K562 (cell line): ENCODE measurements around the gene PIGN. TPM values are rescaled to one million over a fixed set of nuclear protein-coding genes. Genes with fewer than 3 reads are reported as not detected.

Experiments used
- ATAC-seq: fragments of 200-7000 bp; cut with Tn5 transposase; 3 replicates; pipeline ENCODE4 v1.9.1; 2020; ENCODE audit warnings: moderate library complexity
- BruUV-seq: library from RNA; stranded (reverse); fragments of 400-500 nt; replicated peaks from 2 replicates; lab custom pipeline; 2021; lab: Mats Ljungman, UMichigan
- CTCF ChIA-PET: fragments of 300-600 bp; formaldehyde crosslinking; extraction: SDS; loops from one replicate; lab custom pipeline; 2021; ENCODE audit warnings: low intra/inter-chr PET ratio; lab: Yijun Ruan, JAX
- POLR2A ChIA-PET: fragments of 300-600, 350-650 bp; sonication (Branson Sonifier 250); formaldehyde crosslinking; extraction: SDS; loops from one replicate; lab custom pipeline; 2021; ENCODE audit warnings: antibody characterized with exemption, inconsistent platforms; lab: Yijun Ruan, JAX
- DNase-seq, 4 experiments: peaks; one replicate each; pipeline versions ENCODE4 v3.0.0 to v3.0.0-alpha.2; 2011 to 2018; ENCODE audit warnings: low spot score in 3 of 4, mixed read lengths in 3 of 4; ENCODE audit errors: extremely low read depth in 1 of 4
- FAIRE-seq: peaks from 2 replicates; lab custom pipeline; 2011; peaks lifted over from hg19 to GRCh38; lab: Jason Lieb, UNC
- H2AFZ ChIP-seq: 2 replicates; pipeline ENCODE4 v1.6.0; 2011; ENCODE audit warnings: low read depth, low read length, control low read depth, inconsistent platforms
- H3K27ac ChIP-seq: fragments of 200-600 bp; 3 replicates; pipeline ENCODE4 v1.8.0; 2011; ENCODE audit warnings: low read depth, mild to moderate bottlenecking, control low read depth, inconsistent platforms, low read length, moderate library complexity, mixed read lengths; ENCODE audit errors: extremely low read depth
- H3K27me3 ChIP-seq, 2 experiments: fragments of 300-600 bp in 1 of 2; 2 replicates in 1 of 2; 3 replicates in 1 of 2; pipeline versions ENCODE4 v1.6.0 to v1.8.0; 2011; ENCODE audit warnings: inconsistent platforms in 2 of 2, low read length in 2 of 2, mild to moderate bottlenecking in 1 of 2, mixed read lengths in 1 of 2, moderate library complexity in 1 of 2; ENCODE audit not compliant: control insufficient read depth in 2 of 2, insufficient read depth in 2 of 2
- H3K36me3 ChIP-seq: fragments of 300-600 bp; 3 replicates; pipeline ENCODE4 v1.8.0; 2011; ENCODE audit warnings: mild to moderate bottlenecking, low read length, inconsistent platforms; ENCODE audit not compliant: control insufficient read depth, insufficient read depth
- H3K4me1 ChIP-seq, 2 experiments: fragments of 200-600 bp in 1 of 2; replicated peaks in 1 of 2; 2 replicates in 1 of 2; 3 replicates in 1 of 2; pipeline versions ENCODE4 v1.5.1 to v1.8.0; 2011; ENCODE audit warnings: inconsistent platforms in 2 of 2, low read length in 2 of 2, mild to moderate bottlenecking in 1 of 2, mixed read lengths in 1 of 2, moderate library complexity in 1 of 2; ENCODE audit not compliant: control insufficient read depth in 2 of 2, insufficient read depth in 2 of 2
- H3K4me2 ChIP-seq: 2 replicates; pipeline ENCODE4 v1.6.1; 2011; ENCODE audit warnings: low read length, control low read depth, inconsistent platforms, mixed read lengths; ENCODE audit not compliant: insufficient read depth
- H3K4me3 ChIP-seq: fragments of 200-600 bp; sonication (generic), shearing (Covaris generic); 2 replicates; pipeline ENCODE4 v1.5.1; 2016; ENCODE audit warnings: control low read depth, inconsistent platforms
- H3K79me2 ChIP-seq: fragments of 200-600 bp; 3 replicates; pipeline ENCODE4 v1.8.0; 2011; ENCODE audit warnings: low read length, inconsistent platforms; ENCODE audit not compliant: control insufficient read depth, insufficient read depth
- H3K9ac ChIP-seq, 2 experiments: 2 replicates each; pipeline versions ENCODE4 v1.6.0 to v1.6.1; 2011; ENCODE audit warnings: low read depth in 2 of 2, low read length in 2 of 2, control low read depth in 1 of 2, inconsistent platforms in 1 of 2, mild to moderate bottlenecking in 1 of 2, mixed read lengths in 1 of 2; ENCODE audit not compliant: insufficient read depth in 1 of 2
- H3K9me1 ChIP-seq: one replicate; pipeline ENCODE4 v1.6.0; 2011; ENCODE audit warnings: inconsistent platforms, mild to moderate bottlenecking, low read length, moderate library complexity; ENCODE audit not compliant: control insufficient read depth, insufficient read depth
- H3K9me3 ChIP-seq: replicated peaks from 2 replicates; pipeline ENCODE4 v1.5.1; 2011; ENCODE audit warnings: low read depth, low read length, inconsistent platforms; ENCODE audit not compliant: control insufficient read depth, insufficient read depth
- H4K20me1 ChIP-seq: replicated peaks from 2 replicates; pipeline ENCODE4 v1.6.1; 2011; ENCODE audit warnings: low read length, inconsistent platforms, mixed read lengths; ENCODE audit not compliant: control insufficient read depth, insufficient read depth
- JUND ChIP-seq, 2 experiments: IDR thresholded peaks; 2 replicates in 1 of 2; 3 replicates in 1 of 2; pipeline ENCODE4 v1.6.1; 2011; ENCODE audit warnings: borderline replicate concordance in 2 of 2, low read depth in 2 of 2, low read length in 2 of 2, improper control_type of control experiment in 1 of 2, missing biosample characterization in 1 of 2, missing genetic modification characterization in 1 of 2, missing genetic modification reagents in 1 of 2
- MCM2 ChIP-seq: fragments of 450-650 bp; IDR thresholded peaks from 2 replicates; pipeline ENCODE4 v1.6.1; 2017; ENCODE audit warnings: low read depth, mild to moderate bottlenecking
- SFPQ ChIP-seq: fragments of 200-400 bp; formaldehyde crosslinking; IDR thresholded peaks from 2 replicates; pipeline ENCODE4 v1.6.1; 2017; ENCODE audit warnings: mild to moderate bottlenecking, low read depth, low read length, moderate library complexity
- WGBS: fragments of 100-300 bp; shearing (Covaris generic); methylation state at CpG from one replicate; pipeline ENCODE4 v1.1.6; 2016; ENCODE audit warnings: low coverage, mixed read lengths; ENCODE audit not compliant: insufficient coverage; ENCODE audit errors: missing lambda C conversion rate; 5-methylcytosine and 5-hydroxymethylcytosine counted together
- in situ Hi-C: fragments of 300-500 bp; cut with MboI; formaldehyde crosslinking; loops from 4 replicates; pipeline ENCODE4 v1.15.0; 2018; ENCODE audit warnings: inconsistent platforms, mixed read lengths
- intact Hi-C: fragments of 100-400 bp; cut with micrococcal nuclease; formaldehyde crosslinking; loops from 2 replicates; pipeline ENCODE4 v1.14.2; 2022
- polyA plus RNA-seq, 8 experiments: library from polyadenylated mRNA; depleted of rRNA in 4 of 8; stranded (reverse) in 5 of 8; unstranded in 3 of 8; fragments of >200 nt; fragmentation: Nextera tagmentation in 2 of 8; fragmentation: Illumina TruSeq in 1 of 8; extraction: Ambion mirVana in 2 of 8; extraction: Trizol in 1 of 8; gene quantifications; 2 replicates each; pipeline versions ENCODE4 v1.2.1 to v1.2.3, GENCODE V29; 2011 to 2014; ENCODE audit warnings: inconsistent platforms in 1 of 8, missing spikeins in 1 of 8
- total RNA-seq, 7 experiments: library from RNA; depleted of rRNA in 6 of 7; stranded (reverse); fragments of >200 nt in 6 of 7; fragmentation: Illumina TruSeq in 2 of 7; extraction: Trizol in 2 of 7; gene quantifications; 2 replicates each; pipeline versions ENCODE4 v1.2.1 to v1.2.3, GENCODE V29; 2011 to 2021; ENCODE audit warnings: low replicate concordance in 1 of 7
- TF ChIP-seq, protein P1 (sequence below), 3 experiments: IDR thresholded peaks in 2 of 3; conservative IDR thresholded peaks in 1 of 3; 2 replicates each; pipeline ENCODE4 v1.5.1; 2011 to 2012; ENCODE audit warnings: low read length in 3 of 3, mild to moderate bottlenecking in 3 of 3, control low read depth in 2 of 3, improper control_type of control experiment in 1 of 3, inconsistent platforms in 1 of 3, low read depth in 1 of 3, mixed read lengths in 1 of 3, moderate library complexity in 1 of 3; ENCODE audit not compliant: insufficient read depth in 2 of 3
- TF ChIP-seq, protein P2 (sequence below): fragments of 250-450 bp; sonication (Bioruptor Pico); IDR thresholded peaks from 2 replicates; pipeline ENCODE4 v1.8.0; 2022; ENCODE audit warnings: moderate library complexity, mild to moderate bottlenecking, inconsistent platforms

The PIGN gene
- total and polyA plus RNA-seq, 9 of the 15 experiments (the other 6 are each of a cell fraction or from before 2014, with no cell fraction given): 9.9 to 25.6 (median 17.3) TPM

DNA sequence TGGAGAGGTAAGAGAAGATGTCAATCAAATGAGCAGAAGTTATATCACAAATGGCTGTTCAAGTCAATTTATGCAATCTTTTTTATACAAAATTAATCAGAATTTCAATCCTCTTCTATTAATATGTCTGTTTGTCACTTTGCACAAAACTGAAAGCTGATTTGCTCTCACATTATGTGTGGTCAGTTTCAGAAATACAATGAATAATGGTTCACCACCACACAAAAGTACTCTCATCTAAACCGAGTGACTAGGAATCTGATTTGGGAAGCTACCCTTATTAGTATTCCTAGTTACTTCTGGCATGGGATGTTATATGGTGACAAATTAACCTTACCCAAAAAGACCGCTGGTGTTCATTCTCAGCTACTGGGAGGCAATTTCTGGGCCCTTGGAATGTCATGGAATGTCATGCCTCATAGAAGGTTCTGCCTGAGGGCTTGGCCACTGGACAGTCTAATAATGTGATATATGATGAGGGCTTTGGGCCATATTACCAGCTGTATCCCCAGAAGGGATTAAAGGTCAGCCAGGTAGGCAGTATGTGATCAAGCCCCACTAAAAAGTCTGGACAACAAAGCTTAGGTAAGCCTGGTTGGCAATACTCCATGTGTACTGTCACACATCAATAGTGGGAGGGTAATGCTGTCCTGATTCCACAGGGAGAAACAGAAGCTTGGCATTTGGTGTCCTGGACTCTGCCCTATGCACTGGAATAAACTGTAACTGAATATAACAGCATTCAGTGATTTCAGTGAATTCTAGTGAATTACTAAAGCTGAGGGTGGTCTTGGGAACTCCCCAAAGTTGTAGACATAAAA, 113.2 kb downstream of the PIGN start:
- no peak overlapping the region for H3K4me2 ChIP-seq
- no peaks in the 10 kb centered on the region for H3K36me3 ChIP-seq
- H2AFZ ChIP-seq: no peak overlapping the region
- no peak for TF ChIP-seq JUND (IDR thresholded peaks at IDR 0.05; ENCODE audit: borderline replicate concordance, low read depth, low read length)
- TF ChIP-seq JUND (tag; IDR thresholded peaks at IDR 0.05; ENCODE audit: borderline replicate concordance, low read depth, low read length): no peak
- TF ChIP-seq, protein P1, sequence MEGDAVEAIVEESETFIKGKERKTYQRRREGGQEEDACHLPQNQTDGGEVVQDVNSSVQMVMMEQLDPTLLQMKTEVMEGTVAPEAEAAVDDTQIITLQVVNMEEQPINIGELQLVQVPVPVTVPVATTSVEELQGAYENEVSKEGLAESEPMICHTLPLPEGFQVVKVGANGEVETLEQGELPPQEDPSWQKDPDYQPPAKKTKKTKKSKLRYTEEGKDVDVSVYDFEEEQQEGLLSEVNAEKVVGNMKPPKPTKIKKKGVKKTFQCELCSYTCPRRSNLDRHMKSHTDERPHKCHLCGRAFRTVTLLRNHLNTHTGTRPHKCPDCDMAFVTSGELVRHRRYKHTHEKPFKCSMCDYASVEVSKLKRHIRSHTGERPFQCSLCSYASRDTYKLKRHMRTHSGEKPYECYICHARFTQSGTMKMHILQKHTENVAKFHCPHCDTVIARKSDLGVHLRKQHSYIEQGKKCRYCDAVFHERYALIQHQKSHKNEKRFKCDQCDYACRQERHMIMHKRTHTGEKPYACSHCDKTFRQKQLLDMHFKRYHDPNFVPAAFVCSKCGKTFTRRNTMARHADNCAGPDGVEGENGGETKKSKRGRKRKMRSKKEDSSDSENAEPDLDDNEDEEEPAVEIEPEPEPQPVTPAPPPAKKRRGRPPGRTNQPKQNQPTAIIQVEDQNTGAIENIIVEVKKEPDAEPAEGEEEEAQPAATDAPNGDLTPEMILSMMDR (IDR thresholded peaks at IDR 0.05 in 2 of 3, conservative IDR thresholded peaks at IDR 0.05 in 1 of 3; ENCODE audit: insufficient read depth in 2 of 3, low read depth in 1 of 3, low read length in 3 of 3): no peak
- TF ChIP-seq, protein P2, sequence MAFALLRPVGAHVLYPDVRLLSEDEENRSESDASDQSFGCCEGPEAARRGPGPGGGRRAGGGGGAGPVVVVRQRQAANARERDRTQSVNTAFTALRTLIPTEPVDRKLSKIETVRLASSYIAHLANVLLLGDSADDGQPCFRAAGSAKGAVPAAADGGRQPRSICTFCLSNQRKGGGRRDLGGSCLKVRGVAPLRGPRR: no peak
- no peak for TF ChIP-seq SFPQ
- no peak for TF ChIP-seq MCM2
- no peak for ATAC-seq
- no peak overlapping the region for H3K9ac ChIP-seq
- ChIA-PET POLR2A (interaction anchor here (1.0 kb wide), 1 partner anchor 8 kb away, joined by 3 read pairs; no protein-coding TSS in a partner anchor), CTCF (no interaction called here)
- H3K9me1 ChIP-seq: no peaks in the 10 kb centered on the region
- H4K20me1 ChIP-seq: no peaks in the 10 kb centered on the region
- 75% methylated on average over 2 of the region's 2 CpGs for WGBS
- no TSS peak for BruUV-seq
- H3K27ac ChIP-seq: no peak overlapping the region
- FAIRE-seq: no peak
- intact Hi-C loops: no loop called here
- H3K9me3 ChIP-seq: no peaks in the 10 kb centered on the region
- H3K4me3 ChIP-seq: no peak overlapping the region
- DNase-seq: no peak
- in situ Hi-C loops: no loop called here
- no peaks in the 10 kb centered on the region for H3K27me3 ChIP-seq
- H3K4me1 ChIP-seq: no peaks in the 10 kb centered on the region; a peak in 1 of 5 replicates
- H3K79me2 ChIP-seq: no peaks in the 10 kb centered on the region
